Nephron progenitor cell (in vitro differentiated cells): ENCODE measurements around the gene LIMS2.

Source experiments
- DNase-seq: peaks from one replicate; pipeline ENCODE4 v3.0.0; 2021
- H3K27ac Mint-ChIP-seq: 2 replicates; pipeline ENCODE4 v1.8.0; 2021; ENCODE audit warnings: mild to moderate bottlenecking, moderate library complexity, mixed read lengths
- H3K27me3 Mint-ChIP-seq: 2 replicates; pipeline ENCODE4 v1.8.0; 2021; ENCODE audit warnings: mild to moderate bottlenecking, low read depth, mixed read lengths; ENCODE audit not compliant: poor library complexity
- H3K36me3 Mint-ChIP-seq: 2 replicates; pipeline ENCODE4 v1.8.0; 2021; ENCODE audit warnings: low read depth, mixed read lengths
- H3K4me1 Mint-ChIP-seq: 2 replicates; pipeline ENCODE4 v1.8.0; 2021; ENCODE audit warnings: mixed read lengths
- H3K4me3 Mint-ChIP-seq: 2 replicates; pipeline ENCODE4 v1.8.0; 2021; ENCODE audit warnings: mild to moderate bottlenecking, moderate library complexity, mixed read lengths
- H3K9me3 Mint-ChIP-seq: 2 replicates; pipeline ENCODE4 v1.8.0; 2021; ENCODE audit warnings: mild to moderate bottlenecking, moderate library complexity, mixed read lengths
- CTCF ChIP-seq: fragments of 200-600 bp; sonication (generic); IDR thresholded peaks from 2 replicates; pipeline ENCODE4 v1.5.0; 2021; ENCODE audit warnings: antibody characterized with exemption

Gene LIMS2

GRCh38 chr2:127637236-127637630 lies 38.1 kb downstream of the LIMS2 start:
- Mint-ChIP-seq H3K27ac (no peak overlapping the region), H3K9me3 (no peaks in the 10 kb centered on the region), H3K27me3 (peaks cover 7% of the 10 kb centered on the region), H3K4me1 (peaks cover 8% of the 10 kb centered on the region), H3K36me3 (no peaks in the 10 kb centered on the region), H3K4me3 (no peak overlapping the region)
- TF ChIP-seq CTCF = no peak
- DNase-seq = no peak

GRCh38 chr2:127636248-127637235 lies 38.8 kb downstream of the LIMS2 start:
- H3K4me3 Mint-ChIP-seq = no peak overlapping the region
- H3K27ac Mint-ChIP-seq = no peak overlapping the region
- H3K4me1 Mint-ChIP-seq = peaks cover 8% of the 10 kb centered on the region
- DNase-seq = no peak
- H3K9me3 Mint-ChIP-seq = no peaks in the 10 kb centered on the region
- TF ChIP-seq CTCF = no peak
- peaks cover 7% of the 10 kb centered on the region for H3K27me3 Mint-ChIP-seq
- H3K36me3 Mint-ChIP-seq = no peaks in the 10 kb centered on the region

GRCh38 chr2:127635380-127636237 lies 39.7 kb downstream of the LIMS2 start:
- TF ChIP-seq CTCF = no peak

GRCh38 chr2:127634626-127635379 lies 40.5 kb downstream of the LIMS2 start:
- no peaks in the 10 kb centered on the region for H3K9me3 Mint-ChIP-seq
- peaks cover 8% of the 10 kb centered on the region for H3K4me1 Mint-ChIP-seq
- no peaks in the 10 kb centered on the region for H3K36me3 Mint-ChIP-seq
- peaks cover 7% of the 10 kb centered on the region for H3K27me3 Mint-ChIP-seq
- DNase-seq = no peak
- H3K4me3 Mint-ChIP-seq = no peak overlapping the region
- no peak overlapping the region for H3K27ac Mint-ChIP-seq
- no peak for TF ChIP-seq CTCF

More at GRCh38 chr2:127635380-127636237, 39.7 kb downstream of the LIMS2 start:
- DNase-seq = no peak
- Mint-ChIP-seq H3K9me3 (no peaks in the 10 kb centered on the region), H3K4me1 (peaks cover 8% of the 10 kb centered on the region), H3K36me3 (no peaks in the 10 kb centered on the region), H3K4me3 (no peak overlapping the region), H3K27me3 (peaks cover 7% of the 10 kb centered on the region), H3K27ac (no peak overlapping the region)

GRCh38 chr2:127634066-127634617 lies 41.2 kb downstream of the LIMS2 start:
- Mint-ChIP-seq H3K27ac (no peak overlapping the region), H3K4me3 (no peak overlapping the region)

More at GRCh38 chr2:127634066-127634617, 41.2 kb downstream of the LIMS2 start:
- no peak for TF ChIP-seq CTCF
- Mint-ChIP-seq H3K9me3 (no peaks in the 10 kb centered on the region), H3K36me3 (no peaks in the 10 kb centered on the region), H3K27me3 (peaks cover 4% of the 10 kb centered on the region), H3K4me1 (peaks cover 8% of the 10 kb centered on the region)
- no peak for DNase-seq
